ENCODE measurements around the gene HBZ. TPM values are rescaled to one million over a fixed set of nuclear protein-coding genes. Genes with fewer than 3 reads are reported as not detected.

Gene HBZ
- total RNA-seq, 1 experiment from 2014 or later = not detected

DNA sequence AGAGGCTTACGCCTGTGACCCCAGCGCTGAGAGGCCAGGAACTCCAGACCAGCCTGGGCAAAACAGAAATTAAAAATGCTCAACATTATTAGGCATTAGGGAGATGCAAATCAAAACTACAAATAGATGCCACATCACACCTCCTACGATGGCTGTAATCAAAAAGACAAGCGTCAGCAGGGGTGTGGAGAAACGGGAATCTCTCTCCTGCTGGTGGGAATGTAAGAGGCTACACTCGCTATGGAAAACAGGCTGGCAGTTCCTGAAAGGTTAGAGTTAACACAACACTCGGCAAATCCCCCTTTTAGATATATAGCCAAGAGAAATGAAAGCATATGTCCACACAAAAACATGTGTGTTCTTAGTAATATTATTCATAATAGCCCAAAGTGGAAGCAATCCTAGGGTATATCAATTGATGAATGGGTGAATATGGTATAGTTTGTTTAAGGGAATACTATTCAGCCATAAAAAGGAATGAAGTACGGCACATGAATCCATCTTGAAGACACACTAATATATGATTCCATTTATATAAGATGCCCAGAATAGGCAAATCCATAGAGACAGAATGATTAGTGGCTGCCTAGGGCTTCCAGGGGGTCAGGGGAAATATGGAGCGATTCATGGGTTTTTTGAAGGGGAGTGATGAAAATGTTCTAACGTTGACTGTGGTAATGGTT is 12.1 kb upstream of the HBZ start:
- Histone ChIP-seq H3K9ac (ENCODE audit: low read length) (no peak overlapping the region), H3K4me1 (ENCODE audit: control insufficient read depth in 1 of 2, insufficient read depth in 2 of 2, low read length in 2 of 2) (no peaks in the 10 kb centered on the region; a peak in 1 of 4 replicates), H3K4me2 (ENCODE audit: low read length) (no peak overlapping the region), H3K9me2 (ENCODE audit: insufficient read depth) (no peaks in the 10 kb centered on the region), H3K79me2 (ENCODE audit: insufficient read depth, low read length) (peaks cover 19% of the 10 kb centered on the region), H3K36me3 (ENCODE audit: control insufficient read depth in 1 of 2, insufficient read depth in 2 of 2, low read length in 2 of 2) (no peaks in the 10 kb centered on the region), H3K27ac (ENCODE audit: low read depth, low read length) (no peak overlapping the region), H4K20me1 (ENCODE audit: insufficient read depth) (no peaks in the 10 kb centered on the region), H3K9me3 (ENCODE audit: control insufficient read depth in 1 of 2, insufficient read depth in 1 of 2, low read depth in 1 of 2, low read length in 2 of 2) (no peaks in the 10 kb centered on the region), H3K4me3 (replicated peaks in 1 of 2; ENCODE audit: low read depth in 1 of 2, low read length in 2 of 2) (no peak overlapping the region), H3K27me3 (ENCODE audit: insufficient read depth, low read length) (no peaks in the 10 kb centered on the region), H2AFZ (ENCODE audit: low read depth, low read length, poor library complexity, severe bottlenecking) (no peak overlapping the region)
- POLR2A ChIA-PET = no interaction called here
- intact Hi-C loops (cut with micrococcal nuclease) = no loop called here
- CTCF ChIA-PET = no interaction called here
- RAD21 ChIA-PET (ENCODE audit: low non-redundant PET in 1 of 2, low total read pairs in 2 of 2, uncharacterized antibody in 2 of 2, unreplicated experiment in 2 of 2) = no interaction called here
- no peak for ATAC-seq
- TF ChIP-seq SRF (IDR thresholded peaks at IDR 0.05; ENCODE audit: low read depth) = no peak
- TF ChIP-seq POLR2AphosphoS5 (IDR thresholded peaks at IDR 0.05; ENCODE audit: low read depth, low read length) = no peak
- TF ChIP-seq, protein P1, sequence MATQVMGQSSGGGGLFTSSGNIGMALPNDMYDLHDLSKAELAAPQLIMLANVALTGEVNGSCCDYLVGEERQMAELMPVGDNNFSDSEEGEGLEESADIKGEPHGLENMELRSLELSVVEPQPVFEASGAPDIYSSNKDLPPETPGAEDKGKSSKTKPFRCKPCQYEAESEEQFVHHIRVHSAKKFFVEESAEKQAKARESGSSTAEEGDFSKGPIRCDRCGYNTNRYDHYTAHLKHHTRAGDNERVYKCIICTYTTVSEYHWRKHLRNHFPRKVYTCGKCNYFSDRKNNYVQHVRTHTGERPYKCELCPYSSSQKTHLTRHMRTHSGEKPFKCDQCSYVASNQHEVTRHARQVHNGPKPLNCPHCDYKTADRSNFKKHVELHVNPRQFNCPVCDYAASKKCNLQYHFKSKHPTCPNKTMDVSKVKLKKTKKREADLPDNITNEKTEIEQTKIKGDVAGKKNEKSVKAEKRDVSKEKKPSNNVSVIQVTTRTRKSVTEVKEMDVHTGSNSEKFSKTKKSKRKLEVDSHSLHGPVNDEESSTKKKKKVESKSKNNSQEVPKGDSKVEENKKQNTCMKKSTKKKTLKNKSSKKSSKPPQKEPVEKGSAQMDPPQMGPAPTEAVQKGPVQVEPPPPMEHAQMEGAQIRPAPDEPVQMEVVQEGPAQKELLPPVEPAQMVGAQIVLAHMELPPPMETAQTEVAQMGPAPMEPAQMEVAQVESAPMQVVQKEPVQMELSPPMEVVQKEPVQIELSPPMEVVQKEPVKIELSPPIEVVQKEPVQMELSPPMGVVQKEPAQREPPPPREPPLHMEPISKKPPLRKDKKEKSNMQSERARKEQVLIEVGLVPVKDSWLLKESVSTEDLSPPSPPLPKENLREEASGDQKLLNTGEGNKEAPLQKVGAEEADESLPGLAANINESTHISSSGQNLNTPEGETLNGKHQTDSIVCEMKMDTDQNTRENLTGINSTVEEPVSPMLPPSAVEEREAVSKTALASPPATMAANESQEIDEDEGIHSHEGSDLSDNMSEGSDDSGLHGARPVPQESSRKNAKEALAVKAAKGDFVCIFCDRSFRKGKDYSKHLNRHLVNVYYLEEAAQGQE (IDR thresholded peaks at IDR 0.05; ENCODE audit: low read depth) = no peak
- TF ChIP-seq YY1 (IDR thresholded peaks at IDR 0.05; ENCODE audit: extremely low read depth, insufficient replicate concordance, low read depth, low read length) = no peak
- TF ChIP-seq RAD21 (IDR thresholded peaks at IDR 0.05; ENCODE audit: low read depth) = no peak
- no peak for TF ChIP-seq SP1 (IDR thresholded peaks at IDR 0.05; ENCODE audit: low read depth)
- no peak for TF ChIP-seq ZFX (IDR thresholded peaks at IDR 0.05)
- TF ChIP-seq FOSL1 (IDR thresholded peaks at IDR 0.05; ENCODE audit: low read depth) = no peak
- TF ChIP-seq, protein P2, sequence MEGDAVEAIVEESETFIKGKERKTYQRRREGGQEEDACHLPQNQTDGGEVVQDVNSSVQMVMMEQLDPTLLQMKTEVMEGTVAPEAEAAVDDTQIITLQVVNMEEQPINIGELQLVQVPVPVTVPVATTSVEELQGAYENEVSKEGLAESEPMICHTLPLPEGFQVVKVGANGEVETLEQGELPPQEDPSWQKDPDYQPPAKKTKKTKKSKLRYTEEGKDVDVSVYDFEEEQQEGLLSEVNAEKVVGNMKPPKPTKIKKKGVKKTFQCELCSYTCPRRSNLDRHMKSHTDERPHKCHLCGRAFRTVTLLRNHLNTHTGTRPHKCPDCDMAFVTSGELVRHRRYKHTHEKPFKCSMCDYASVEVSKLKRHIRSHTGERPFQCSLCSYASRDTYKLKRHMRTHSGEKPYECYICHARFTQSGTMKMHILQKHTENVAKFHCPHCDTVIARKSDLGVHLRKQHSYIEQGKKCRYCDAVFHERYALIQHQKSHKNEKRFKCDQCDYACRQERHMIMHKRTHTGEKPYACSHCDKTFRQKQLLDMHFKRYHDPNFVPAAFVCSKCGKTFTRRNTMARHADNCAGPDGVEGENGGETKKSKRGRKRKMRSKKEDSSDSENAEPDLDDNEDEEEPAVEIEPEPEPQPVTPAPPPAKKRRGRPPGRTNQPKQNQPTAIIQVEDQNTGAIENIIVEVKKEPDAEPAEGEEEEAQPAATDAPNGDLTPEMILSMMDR (IDR thresholded peaks at IDR 0.05 in 2 of 3, conservative IDR thresholded peaks at IDR 0.05 in 1 of 3; ENCODE audit: borderline replicate concordance in 1 of 3, insufficient read depth in 1 of 3, low read depth in 2 of 3, low read length in 2 of 3) = no peak
- TF ChIP-seq EZH2phosphoT487 (IDR thresholded peaks at IDR 0.05; ENCODE audit: borderline replicate concordance) = no peak
- TF ChIP-seq, protein P3, sequence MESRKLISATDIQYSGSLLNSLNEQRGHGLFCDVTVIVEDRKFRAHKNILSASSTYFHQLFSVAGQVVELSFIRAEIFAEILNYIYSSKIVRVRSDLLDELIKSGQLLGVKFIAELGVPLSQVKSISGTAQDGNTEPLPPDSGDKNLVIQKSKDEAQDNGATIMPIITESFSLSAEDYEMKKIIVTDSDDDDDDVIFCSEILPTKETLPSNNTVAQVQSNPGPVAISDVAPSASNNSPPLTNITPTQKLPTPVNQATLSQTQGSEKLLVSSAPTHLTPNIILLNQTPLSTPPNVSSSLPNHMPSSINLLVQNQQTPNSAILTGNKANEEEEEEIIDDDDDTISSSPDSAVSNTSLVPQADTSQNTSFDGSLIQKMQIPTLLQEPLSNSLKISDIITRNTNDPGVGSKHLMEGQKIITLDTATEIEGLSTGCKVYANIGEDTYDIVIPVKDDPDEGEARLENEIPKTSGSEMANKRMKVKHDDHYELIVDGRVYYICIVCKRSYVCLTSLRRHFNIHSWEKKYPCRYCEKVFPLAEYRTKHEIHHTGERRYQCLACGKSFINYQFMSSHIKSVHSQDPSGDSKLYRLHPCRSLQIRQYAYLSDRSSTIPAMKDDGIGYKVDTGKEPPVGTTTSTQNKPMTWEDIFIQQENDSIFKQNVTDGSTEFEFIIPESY (IDR thresholded peaks at IDR 0.05; ENCODE audit: extremely low read depth, insufficient replicate concordance, low read length) = no peak
- TF ChIP-seq EGR1 (IDR thresholded peaks at IDR 0.05; ENCODE audit: low read depth) = no peak
- no peak for TF ChIP-seq JUND (IDR thresholded peaks at IDR 0.05)
- TF ChIP-seq TCF7L2 (IDR thresholded peaks at IDR 0.05; ENCODE audit: borderline replicate concordance, extremely low read depth, insufficient read depth, insufficient read length) = no peak
- TF ChIP-seq, protein P4, sequence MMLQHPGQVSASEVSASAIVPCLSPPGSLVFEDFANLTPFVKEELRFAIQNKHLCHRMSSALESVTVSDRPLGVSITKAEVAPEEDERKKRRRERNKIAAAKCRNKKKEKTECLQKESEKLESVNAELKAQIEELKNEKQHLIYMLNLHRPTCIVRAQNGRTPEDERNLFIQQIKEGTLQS (IDR thresholded peaks at IDR 0.05) = no peak
- TF ChIP-seq EZH2 (IDR thresholded peaks at IDR 0.05) = no peak
- DNase-seq (ENCODE audit: low read depth, low spot score) = no peak
- no TSS peak for BruUV-seq (replicated peaks)

Measured in HCT116 (cell line).